ENCODE measurements around the gene UVRAG.

UVRAG gene

GRCh38 chr11:75910426-75911145 lies 95.6 kb downstream of the UVRAG start:
- no peaks in the 10 kb centered on the region for H3K36me3 ChIP-seq (ENCODE audit: insufficient read depth, low read length)
- TF ChIP-seq EZH2 (IDR thresholded peaks at IDR 0.05) (no peak), POLR2AphosphoS5 (IDR thresholded peaks at IDR 0.05; ENCODE audit: borderline replicate concordance, low read depth, low read length) (no peak), FOXP2 (optimal IDR thresholded peaks at IDR 0.05; ENCODE audit: control extremely low read depth, extremely low read length, insufficient read depth) (no peak)
- H3K4me3 ChIP-seq, result no peak overlapping the region

GRCh38 chr11:75911459-75911858 lies 96.4 kb downstream of the UVRAG start:
- Histone ChIP-seq H3K36me3 (ENCODE audit: insufficient read depth, low read length) (no peaks in the 10 kb centered on the region), H3K4me3 (no peak overlapping the region), H3K27ac (no peak overlapping the region), H3K9me3 (ENCODE audit: low read depth, low read length) (no peaks in the 10 kb centered on the region), H3K9ac (ENCODE audit: insufficient read length) (no peak overlapping the region)
- DNase-seq (ENCODE audit: low read depth, low spot score), result no peak
- TF ChIP-seq FOXP2 (optimal IDR thresholded peaks at IDR 0.05; ENCODE audit: control extremely low read depth, extremely low read length, insufficient read depth), result no peak
- TF ChIP-seq EZH2 (IDR thresholded peaks at IDR 0.05), result no peak
- TF ChIP-seq POLR2AphosphoS5 (IDR thresholded peaks at IDR 0.05; ENCODE audit: borderline replicate concordance, low read depth, low read length), result no peak

More at GRCh38 chr11:75910426-75911145, 95.6 kb downstream of the UVRAG start:
- Histone ChIP-seq H3K9ac (ENCODE audit: insufficient read length) (no peak overlapping the region), H3K9me3 (ENCODE audit: low read depth, low read length) (no peaks in the 10 kb centered on the region), H3K27ac (no peak overlapping the region)
- no peak for DNase-seq (ENCODE audit: low read depth, low spot score)

GRCh38 chr11:75913984-75914383 lies 99.0 kb downstream of the UVRAG start:
- Histone ChIP-seq H3K4me3 (no peak overlapping the region), H3K9me3 (ENCODE audit: low read depth, low read length) (no peaks in the 10 kb centered on the region), H3K9ac (ENCODE audit: insufficient read length) (no peak overlapping the region), H3K27ac (no peak overlapping the region), H3K36me3 (ENCODE audit: insufficient read depth, low read length) (no peaks in the 10 kb centered on the region)
- DNase-seq (ENCODE audit: low read depth, low spot score), result no peak
- TF ChIP-seq POLR2AphosphoS5 (IDR thresholded peaks at IDR 0.05; ENCODE audit: borderline replicate concordance, low read depth, low read length), result no peak
- no peak for TF ChIP-seq EZH2 (IDR thresholded peaks at IDR 0.05)
- TF ChIP-seq FOXP2 (optimal IDR thresholded peaks at IDR 0.05; ENCODE audit: control extremely low read depth, extremely low read length, insufficient read depth), result no peak

GRCh38 chr11:75916882-75917281 lies 101.9 kb downstream of the UVRAG start:
- H3K36me3 ChIP-seq (ENCODE audit: insufficient read depth, low read length), result no peaks in the 10 kb centered on the region
- no peak overlapping the region for H3K4me3 ChIP-seq
- no peak overlapping the region for H3K27ac ChIP-seq
- DNase-seq (ENCODE audit: low read depth, low spot score), result no peak
- H3K9me3 ChIP-seq (ENCODE audit: low read depth, low read length), result no peaks in the 10 kb centered on the region
- no peak overlapping the region for H3K9ac ChIP-seq (ENCODE audit: insufficient read length)
- TF ChIP-seq EZH2 (IDR thresholded peaks at IDR 0.05) (no peak), POLR2AphosphoS5 (IDR thresholded peaks at IDR 0.05; ENCODE audit: borderline replicate concordance, low read depth, low read length) (no peak), FOXP2 (optimal IDR thresholded peaks at IDR 0.05; ENCODE audit: control extremely low read depth, extremely low read length, insufficient read depth) (no peak)

- TF ChIP-seq FOXP2 (optimal IDR thresholded peaks at IDR 0.05; ENCODE audit: control extremely low read depth, extremely low read length, insufficient read depth) (no peak), EZH2 (IDR thresholded peaks at IDR 0.05) (no peak), POLR2AphosphoS5 (IDR thresholded peaks at IDR 0.05; ENCODE audit: borderline replicate concordance, low read depth, low read length) (no peak)
- no peak overlapping the region for H3K27ac ChIP-seq
- H3K4me3 ChIP-seq, result no peak overlapping the region
- DNase-seq (ENCODE audit: low read depth, low spot score), result no peak
- H3K9me3 ChIP-seq (ENCODE audit: low read depth, low read length), result no peaks in the 10 kb centered on the region
- no peak overlapping the region for H3K9ac ChIP-seq (ENCODE audit: insufficient read length)
- H3K36me3 ChIP-seq (ENCODE audit: insufficient read depth, low read length), result no peaks in the 10 kb centered on the region
Observed at GRCh38 chr11:75918331-75918730, 103.3 kb downstream of the UVRAG start.

GRCh38 chr11:75919525-75919924 lies 104.5 kb downstream of the UVRAG start:
- Histone ChIP-seq H3K9ac (ENCODE audit: insufficient read length) (no peak overlapping the region), H3K9me3 (ENCODE audit: low read depth, low read length) (no peaks in the 10 kb centered on the region), H3K36me3 (ENCODE audit: insufficient read depth, low read length) (no peaks in the 10 kb centered on the region), H3K4me3 (no peak overlapping the region), H3K27ac (no peak overlapping the region)
- no peak for DNase-seq (ENCODE audit: low read depth, low spot score)
- TF ChIP-seq POLR2AphosphoS5 (IDR thresholded peaks at IDR 0.05; ENCODE audit: borderline replicate concordance, low read depth, low read length) (no peak), EZH2 (IDR thresholded peaks at IDR 0.05) (no peak), FOXP2 (optimal IDR thresholded peaks at IDR 0.05; ENCODE audit: control extremely low read depth, extremely low read length, insufficient read depth) (no peak)

- Histone ChIP-seq H3K36me3 (ENCODE audit: insufficient read depth, low read length) (no peaks in the 10 kb centered on the region), H3K9ac (ENCODE audit: insufficient read length) (no peak overlapping the region), H3K9me3 (ENCODE audit: low read depth, low read length) (no peaks in the 10 kb centered on the region), H3K27ac (no peak overlapping the region), H3K4me3 (no peak overlapping the region)
- TF ChIP-seq EZH2 (IDR thresholded peaks at IDR 0.05), result no peak
- no peak for TF ChIP-seq POLR2AphosphoS5 (IDR thresholded peaks at IDR 0.05; ENCODE audit: borderline replicate concordance, low read depth, low read length)
- no peak for TF ChIP-seq FOXP2 (optimal IDR thresholded peaks at IDR 0.05; ENCODE audit: control extremely low read depth, extremely low read length, insufficient read depth)
- DNase-seq (ENCODE audit: low read depth, low spot score), result no peak
Observed at GRCh38 chr11:75920848-75921247, 105.8 kb downstream of the UVRAG start.

GRCh38 chr11:75921808-75922207 lies 106.8 kb downstream of the UVRAG start:
- H3K4me3 ChIP-seq, result no peak overlapping the region
- H3K9me3 ChIP-seq (ENCODE audit: low read depth, low read length), result no peaks in the 10 kb centered on the region
- no peak overlapping the region for H3K27ac ChIP-seq
- H3K9ac ChIP-seq (ENCODE audit: insufficient read length), result no peak overlapping the region
- TF ChIP-seq EZH2 (IDR thresholded peaks at IDR 0.05) (no peak), POLR2AphosphoS5 (IDR thresholded peaks at IDR 0.05; ENCODE audit: borderline replicate concordance, low read depth, low read length) (no peak), FOXP2 (optimal IDR thresholded peaks at IDR 0.05; ENCODE audit: control extremely low read depth, extremely low read length, insufficient read depth) (no peak)
- H3K36me3 ChIP-seq (ENCODE audit: insufficient read depth, low read length), result no peaks in the 10 kb centered on the region
- no peak for DNase-seq (ENCODE audit: low read depth, low spot score)
